Right lobe of liver (tissue), 6 donors: ENCODE data around the gene ZNF565. TPM values are rescaled to one million over a fixed set of nuclear protein-coding genes. Genes with fewer than 3 reads are reported as not detected.

Experiments
- ATAC-seq, 4 donors: fragments of 200-7000 bp; cut with Tn5 transposase; one replicate each; pipeline ENCODE4 v1.9.1; 2020; ENCODE audit warnings: mild to moderate bottlenecking in 4 of 4, moderate library complexity in 4 of 4
- DNase-seq, 3 donors: peaks; one replicate each; pipeline ENCODE4 v3.0.0-alpha.2; 2020
- H3K27ac ChIP-seq, 3 donors: fragments of 200-600 bp; one replicate each; pipeline ENCODE4 v1.8.0; 2022
- H3K27me3 ChIP-seq, 2 donors: fragments of 200-600 bp; one replicate each; pipeline ENCODE4 v1.8.0; 2022
- H3K36me3 ChIP-seq, 4 donors: fragments of 200-600 bp; sonication (generic) in 1 of 4; one replicate each; pipeline versions ENCODE4 v1.5.1 to v1.8.0; 2017 to 2022; ENCODE audit warnings: control low read depth in 1 of 4
- H3K4me1 ChIP-seq, 4 donors: fragments of 200-600 bp; sonication (generic) in 1 of 4; one replicate each; pipeline versions ENCODE4 v1.5.1 to v1.8.0; 2017 to 2022; ENCODE audit warnings: control low read depth in 1 of 4
- H3K4me3 ChIP-seq, 3 donors: fragments of 200-600 bp; one replicate each; pipeline ENCODE4 v1.8.0; 2022
- H3K9me3 ChIP-seq, 4 donors: fragments of 200-600 bp; sonication (generic) in 1 of 4; one replicate each; pipeline versions ENCODE4 v1.5.1 to v1.8.0; 2017 to 2022; ENCODE audit warnings: control low read depth in 1 of 4
- CTCF ChIP-seq, 4 donors: fragments of 200-600 bp in 3 of 4; fragments of 450-650 bp in 1 of 4; IDR thresholded peaks; one replicate each; pipeline versions ENCODE4 v1.5.1 to v1.8.0; 2016 to 2022; ENCODE audit warnings: antibody characterized with exemption in 4 of 4, mild to moderate bottlenecking in 2 of 4
- POLR2A ChIP-seq: fragments of 450-650 bp; IDR thresholded peaks from one replicate; pipeline ENCODE4 v1.6.1; 2017; ENCODE audit warnings: antibody characterized with exemption, mild to moderate bottlenecking
- WGBS: methylation state at CpG from one replicate; pipeline ENCODE4 v1.1.6; 2018; ENCODE audit warnings: low coverage, low lambda C conversion rate; ENCODE audit not compliant: insufficient coverage; ENCODE audit errors: missing lambda C conversion rate; 5-methylcytosine and 5-hydroxymethylcytosine counted together
- intact Hi-C, 2 donors: fragments of 100-400 bp; cut with DNase I; formaldehyde crosslinking; loops; one replicate each; pipeline versions ENCODE4 v1.11.2 to v1.14.1; 2022
- total RNA-seq, 6 experiments: library from RNA; depleted of rRNA in 2 of 6; stranded (reverse); fragments of >200 nt in 2 of 6; fragmentation: NEBNext Ultra II Directional in 3 of 6; extraction: Animal tissue kit (Norgen Biotek cat#: 25700) in 3 of 6; gene quantifications; one replicate each; pipeline versions ENCODE4 v1.1.0 to v1.2.4, GENCODE V29; 2016 to 2023
- donor health status: DM: no; HTN: yes; CAD: no.
- donor health status: DM: no; HTN: no; CAD: no.
- donor health status: DM: no; HTN: no; CAD: no.
- donor health status: DM: no; HTN: yes; CAD: no.
- donor health status: DM: no; HTN: yes; CAD: no.

The ZNF565 gene
- total RNA-seq, 6 experiments from 2014 or later: 0.37 to 3.6 (median 2.2) TPM

GRCh38 chr19:36209372-36209771 is 5.1 kb downstream of the ZNF565 start:
- H3K27ac ChIP-seq: no peak overlapping the region
- intact Hi-C loops: no loop called here
- no peak for DNase-seq
- no peak for ATAC-seq
- H3K36me3 ChIP-seq: no peaks in the 10 kb centered on the region
- TF ChIP-seq POLR2A (no peak), CTCF (IDR thresholded peaks at IDR 0.05) (no peak)
- H3K9me3 ChIP-seq: no peaks in the 10 kb centered on the region
- WGBS: 97% methylated on average over 7 of the region's 7 CpGs
- peaks cover 0 to 5% (median 2%) of the 10 kb centered on the region in 4 donors for H3K4me1 ChIP-seq
- no peak overlapping the region for H3K4me3 ChIP-seq
- no peaks in the 10 kb centered on the region for H3K27me3 ChIP-seq

GRCh38 chr19:36207605-36208252 is 6.7 kb downstream of the ZNF565 start:
- no peaks in the 10 kb centered on the region for H3K36me3 ChIP-seq
- DNase-seq (no peak), ATAC-seq (no peak)
- no peak overlapping the region for H3K27ac ChIP-seq
- intact Hi-C loops: no loop called here
- H3K4me3 ChIP-seq: no peak overlapping the region
- H3K4me1 ChIP-seq: no peaks in the 10 kb centered on the region
- H3K9me3 ChIP-seq: no peaks in the 10 kb centered on the region
- 72% methylated on average over 3 of the region's 3 CpGs for WGBS
- TF ChIP-seq CTCF (IDR thresholded peaks at IDR 0.05) (no peak), POLR2A (no peak)
- no peaks in the 10 kb centered on the region for H3K27me3 ChIP-seq

- H3K27ac ChIP-seq: no peak overlapping the region
- no peaks in the 10 kb centered on the region for H3K27me3 ChIP-seq
- ATAC-seq: no peak
- DNase-seq: no peak
- TF ChIP-seq POLR2A (no peak), CTCF (IDR thresholded peaks at IDR 0.05) (no peak)
- H3K4me1 ChIP-seq: no peaks in the 10 kb centered on the region
- intact Hi-C loops: no loop called here
- H3K9me3 ChIP-seq: no peaks in the 10 kb centered on the region
- H3K4me3 ChIP-seq: no peak overlapping the region
- no peaks in the 10 kb centered on the region for H3K36me3 ChIP-seq
- 86% methylated on average over 2 of the region's 4 CpGs for WGBS
Observed at GRCh38 chr19:36203293-36203692, 11.2 kb downstream of the ZNF565 start.

GRCh38 chr19:36201684-36202083 is 12.8 kb downstream of the ZNF565 start:
- no peaks in the 10 kb centered on the region for H3K36me3 ChIP-seq

More at GRCh38 chr19:36201684-36202083, 12.8 kb downstream of the ZNF565 start:
- Histone ChIP-seq H3K27me3 (no peaks in the 10 kb centered on the region), H3K27ac (no peak overlapping the region), H3K9me3 (no peaks in the 10 kb centered on the region), H3K4me1 (no peaks in the 10 kb centered on the region), H3K4me3 (no peak overlapping the region)
- WGBS: 87% methylated on average over 4 of the region's 6 CpGs
- TF ChIP-seq CTCF (IDR thresholded peaks at IDR 0.05): no peak
- ATAC-seq (no peak), DNase-seq (no peak)
- intact Hi-C loops: no loop called here
